ENCODE results near the gene HTR6.

DNA sequence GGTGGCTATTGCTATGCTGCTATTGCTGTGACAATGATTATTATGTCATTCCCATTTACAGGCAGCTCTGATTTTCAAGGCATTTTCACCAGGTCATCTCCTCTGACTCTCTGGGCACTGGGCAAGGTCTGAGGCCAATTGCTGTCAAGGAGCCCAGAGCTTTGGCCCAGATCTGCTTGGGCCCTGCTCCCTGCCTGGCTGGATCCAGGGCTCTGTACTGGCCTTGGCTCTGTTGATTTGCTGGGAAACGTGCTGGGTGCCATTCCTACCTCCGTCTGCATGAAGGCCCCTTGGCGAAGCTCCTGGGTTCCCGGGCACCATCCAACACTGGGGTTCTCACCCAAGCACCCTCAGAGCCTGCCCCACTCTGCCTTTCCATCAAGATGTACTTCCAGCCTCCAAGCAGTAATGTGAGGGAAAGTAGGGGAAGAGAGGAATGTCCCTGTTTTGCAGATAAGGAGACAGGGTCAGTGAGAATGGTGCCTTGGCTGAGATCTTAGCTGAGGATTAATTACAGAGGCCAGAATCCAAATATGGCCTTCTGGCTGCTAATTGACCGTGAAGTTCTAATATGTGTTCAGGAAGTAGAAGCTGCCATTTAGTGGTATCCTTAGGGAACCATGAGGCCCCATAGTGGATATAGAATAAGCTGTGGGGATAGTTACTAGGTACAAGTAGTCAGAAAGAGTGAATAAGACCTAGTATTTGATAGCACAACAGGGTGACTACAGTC lies 63.9 kb downstream of the HTR6 start:
- TF ChIP-seq, protein P1, sequence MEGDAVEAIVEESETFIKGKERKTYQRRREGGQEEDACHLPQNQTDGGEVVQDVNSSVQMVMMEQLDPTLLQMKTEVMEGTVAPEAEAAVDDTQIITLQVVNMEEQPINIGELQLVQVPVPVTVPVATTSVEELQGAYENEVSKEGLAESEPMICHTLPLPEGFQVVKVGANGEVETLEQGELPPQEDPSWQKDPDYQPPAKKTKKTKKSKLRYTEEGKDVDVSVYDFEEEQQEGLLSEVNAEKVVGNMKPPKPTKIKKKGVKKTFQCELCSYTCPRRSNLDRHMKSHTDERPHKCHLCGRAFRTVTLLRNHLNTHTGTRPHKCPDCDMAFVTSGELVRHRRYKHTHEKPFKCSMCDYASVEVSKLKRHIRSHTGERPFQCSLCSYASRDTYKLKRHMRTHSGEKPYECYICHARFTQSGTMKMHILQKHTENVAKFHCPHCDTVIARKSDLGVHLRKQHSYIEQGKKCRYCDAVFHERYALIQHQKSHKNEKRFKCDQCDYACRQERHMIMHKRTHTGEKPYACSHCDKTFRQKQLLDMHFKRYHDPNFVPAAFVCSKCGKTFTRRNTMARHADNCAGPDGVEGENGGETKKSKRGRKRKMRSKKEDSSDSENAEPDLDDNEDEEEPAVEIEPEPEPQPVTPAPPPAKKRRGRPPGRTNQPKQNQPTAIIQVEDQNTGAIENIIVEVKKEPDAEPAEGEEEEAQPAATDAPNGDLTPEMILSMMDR (conservative IDR thresholded peaks at IDR 0.05 in 1 of 2, IDR thresholded peaks at IDR 0.05 in 1 of 2; ENCODE audit: low read depth in 1 of 2, low read length in 2 of 2), result no peak
- no peak for TF ChIP-seq EZH2 (IDR thresholded peaks at IDR 0.05; ENCODE audit: low read length, missing control alignments)

Data from fibroblast of lung (primary cell).